ENCODE results near the gene ARMC9.

Gene ARMC9

GRCh38 chr2:231207734-231208133 lies 9.3 kb downstream of the ARMC9 start:
- no peak for DNase-seq

GRCh38 chr2:231210782-231211181 lies 12.4 kb downstream of the ARMC9 start:
- DNase-seq, result no peak

GRCh38 chr2:231211486-231211885 lies 13.1 kb downstream of the ARMC9 start:
- DNase-seq, result no peak

GRCh38 chr2:231212329-231212845 lies 14.0 kb downstream of the ARMC9 start:
- no peak for DNase-seq

- no peak for DNase-seq
Measured at GRCh38 chr2:231213931-231214642, 15.7 kb downstream of the ARMC9 start.

GRCh38 chr2:231218366-231218765 lies 19.9 kb downstream of the ARMC9 start:
- DNase-seq, result no peak

GRCh38 chr2:231219289-231219688 lies 20.9 kb downstream of the ARMC9 start:
- no peak for DNase-seq

- DNase-seq, result no peak
Measured at GRCh38 chr2:231221761-231222160, 23.3 kb downstream of the ARMC9 start.

- no peak for DNase-seq
Measured at GRCh38 chr2:231222318-231223000, 24.0 kb downstream of the ARMC9 start.

- DNase-seq, result no peak
Measured at GRCh38 chr2:231223001-231223375, 24.6 kb downstream of the ARMC9 start.

- no peak for DNase-seq
Measured at GRCh38 chr2:231223458-231223976, 25.1 kb downstream of the ARMC9 start.

GRCh38 chr2:231227310-231228162 lies 29.1 kb downstream of the ARMC9 start:
- peak; percentile 26 for DNase-seq

GRCh38 chr2:231228223-231228622 lies 29.8 kb downstream of the ARMC9 start:
- no peak for DNase-seq

GRCh38 chr2:231228974-231229529 lies 30.6 kb downstream of the ARMC9 start:
- no peak for DNase-seq

GRCh38 chr2:231235217-231235616 lies 36.8 kb downstream of the ARMC9 start:
- no peak for DNase-seq

- no peak for DNase-seq
Measured at GRCh38 chr2:231238689-231239088, 40.3 kb downstream of the ARMC9 start.

- no peak for DNase-seq
Measured at GRCh38 chr2:231239751-231240150, 41.3 kb downstream of the ARMC9 start.

- no peak for DNase-seq
Measured at GRCh38 chr2:231241755-231242507, 43.5 kb downstream of the ARMC9 start.

GRCh38 chr2:231243866-231244265 lies 45.4 kb downstream of the ARMC9 start:
- DNase-seq, result no peak

GRCh38 chr2:231244382-231245248 lies 46.2 kb downstream of the ARMC9 start:
- DNase-seq, result no peak

All from activated gamma-delta T cell treated with Interleukin-2 at 50 U/mL for 16 hours (primary cell).